NCI-H1105 (cell line): Measurements from ENCODE around the gene MCC.
"Not testable (repeated sequence)": the region's sequence is repeated elsewhere in the genome, so short reads cannot be mapped to it uniquely, and the experiment has no call there.

Source experiments
- DNase-seq: peaks from one replicate; lab custom pipeline; 2025; lab: John Stamatoyannopoulos, UW

MCC gene

DNA sequence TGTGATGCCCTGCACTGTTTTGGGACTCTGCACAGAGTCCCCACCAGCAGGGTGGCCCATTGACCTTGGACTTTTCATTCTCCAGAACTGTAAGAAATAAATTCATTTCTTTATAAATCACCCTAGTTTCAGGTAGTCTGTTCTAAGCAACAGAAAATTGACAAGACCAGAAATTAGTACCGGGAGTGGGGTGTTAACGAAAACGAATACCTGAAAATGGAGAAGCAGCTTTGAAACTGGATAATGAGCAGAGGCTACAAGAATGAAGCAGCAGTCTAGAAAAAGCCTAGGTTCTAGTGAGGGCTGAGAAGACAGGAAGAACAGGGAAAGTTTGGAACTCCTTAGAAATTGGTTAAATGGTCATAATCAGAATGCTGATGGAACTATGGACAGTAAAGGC lies 2.1 kb upstream of the MCC start:
- no peak for DNase-seq

DNA sequence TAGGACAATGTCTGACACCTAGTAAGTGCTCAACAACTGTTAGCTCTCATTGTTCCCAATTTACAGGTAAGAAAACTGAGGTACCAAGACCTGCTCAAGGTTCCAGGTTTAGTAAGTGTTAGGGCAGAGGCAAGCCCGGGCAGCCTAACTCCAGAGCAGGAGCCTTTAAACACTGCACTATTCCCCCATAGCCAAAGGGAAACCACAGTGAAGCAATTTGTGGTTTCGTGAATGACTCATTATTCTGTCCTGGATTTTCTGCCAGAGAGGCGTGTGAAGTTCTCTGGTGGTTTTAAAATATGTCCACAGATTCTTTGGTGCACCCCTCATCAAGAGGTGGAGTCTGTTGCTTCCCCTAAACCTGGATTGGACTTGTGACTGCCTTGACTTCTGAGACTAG lies 1.0 kb upstream of the MCC start:
- DNase-seq, result no peak

DNA sequence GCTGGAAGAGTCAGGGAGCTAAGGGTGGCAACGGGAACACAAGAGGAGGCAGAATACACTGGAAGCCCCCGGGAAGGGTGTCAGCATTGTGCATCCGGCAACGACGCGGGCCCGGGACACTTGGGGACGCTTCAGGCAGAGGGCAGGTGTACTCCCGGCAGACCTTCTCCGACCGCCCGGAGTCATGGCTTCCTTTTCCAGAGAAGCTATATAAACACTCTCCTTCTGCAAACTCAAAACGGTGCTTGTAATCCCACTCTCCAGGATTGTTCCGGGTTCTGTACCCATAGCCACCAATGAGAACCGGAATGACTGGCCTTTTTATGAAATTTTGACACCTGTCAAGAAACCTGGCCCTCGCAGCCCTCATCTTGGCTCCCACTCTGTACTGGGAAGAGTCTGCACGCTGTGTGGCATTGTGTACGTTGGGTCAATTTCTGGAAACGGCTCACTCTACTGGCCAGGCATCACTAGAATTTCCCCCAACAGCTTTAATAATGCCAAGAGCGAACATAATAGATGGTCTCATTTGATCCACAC lies 462 bp upstream of the MCC start:
- DNase-seq, result no peak

DNA sequence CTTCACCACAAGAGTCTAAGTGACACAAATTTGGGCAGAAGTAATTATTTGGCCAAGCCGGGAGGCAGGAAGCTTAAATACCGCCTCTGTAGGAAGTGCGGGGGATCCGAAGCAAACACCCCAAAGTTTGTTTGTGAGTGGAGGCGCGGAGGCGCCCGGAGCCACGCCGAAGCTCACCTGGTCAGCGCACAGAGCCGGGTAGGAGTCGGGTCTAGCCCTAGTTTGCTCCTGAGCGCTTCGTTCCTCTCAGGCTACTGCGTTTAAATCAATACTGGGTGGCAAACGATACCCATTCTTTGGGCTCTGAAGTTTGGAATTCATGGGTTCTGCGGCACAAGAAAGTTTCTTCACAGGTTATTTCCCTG lies 855 bp downstream of the MCC start:
- DNase-seq, result no peak

DNA sequence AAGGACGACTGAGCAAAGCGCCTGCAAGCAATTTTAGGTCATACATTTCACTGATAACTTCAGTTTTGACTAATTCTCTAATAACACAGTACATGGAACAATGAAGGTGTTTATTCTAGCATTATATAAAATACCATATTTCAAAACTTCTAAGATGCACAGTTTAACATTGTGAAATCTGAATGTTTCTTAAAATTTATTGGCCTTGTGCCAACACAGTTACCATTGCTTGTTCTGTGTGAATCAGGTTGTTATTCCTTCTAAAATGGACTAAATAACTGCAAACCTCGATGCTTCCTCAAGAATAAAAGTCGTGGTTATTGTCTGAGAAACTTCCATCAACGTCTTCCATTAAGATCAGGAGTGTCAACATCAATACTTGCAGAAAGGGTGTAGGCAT lies 8.0 kb downstream of the MCC start:
- DNase-seq, result no peak

DNA sequence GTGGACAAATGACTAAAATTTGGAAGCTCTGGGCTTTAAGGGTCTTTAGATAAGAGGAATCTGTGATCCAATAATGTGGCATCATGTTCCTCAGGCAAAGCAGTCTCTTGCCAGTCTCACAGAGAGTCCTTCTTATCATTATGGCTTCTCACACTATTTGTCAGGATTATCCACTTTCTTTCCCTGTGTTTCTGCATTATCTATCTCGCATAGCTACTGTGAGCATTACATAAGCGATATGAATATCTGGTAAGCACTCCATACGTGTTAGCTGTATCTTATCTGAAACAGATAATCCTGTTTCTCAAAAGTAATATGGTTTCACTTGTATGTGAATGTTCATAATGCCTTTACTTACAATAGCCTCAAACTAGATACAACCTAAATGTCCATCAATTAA lies 9.6 kb downstream of the MCC start:
- no peak for DNase-seq

DNA sequence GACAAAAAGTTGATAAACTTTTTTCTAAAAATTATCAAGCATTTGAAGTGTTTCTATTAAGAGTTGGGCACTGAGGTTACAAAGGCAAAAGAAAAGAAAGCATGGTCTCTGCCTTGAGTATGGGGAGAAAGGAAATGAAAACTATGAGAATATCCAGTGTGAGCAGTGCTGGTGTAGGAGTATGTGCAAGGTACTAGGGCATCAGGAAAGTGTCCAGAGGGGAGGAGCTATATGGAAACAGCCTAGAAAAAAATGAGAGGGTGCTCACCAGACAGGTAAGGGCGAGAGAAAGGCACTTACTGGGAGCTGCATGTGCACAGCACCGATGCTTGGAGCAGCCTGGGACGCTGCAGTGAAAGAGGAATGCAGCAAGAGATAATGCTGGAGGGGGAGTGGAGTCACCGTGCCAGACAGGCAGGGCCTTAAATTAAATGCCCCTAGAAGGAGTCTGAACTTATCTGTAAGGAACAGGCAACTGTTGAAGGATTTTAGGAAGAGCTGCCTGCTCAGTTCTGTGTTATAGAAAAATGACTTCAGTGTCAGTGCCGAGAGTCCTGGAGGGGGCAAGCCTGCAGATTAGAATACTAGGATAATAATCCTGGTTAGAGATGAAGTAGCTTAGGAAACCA lies 14.0 kb downstream of the MCC start:
- no peak for DNase-seq

DNA sequence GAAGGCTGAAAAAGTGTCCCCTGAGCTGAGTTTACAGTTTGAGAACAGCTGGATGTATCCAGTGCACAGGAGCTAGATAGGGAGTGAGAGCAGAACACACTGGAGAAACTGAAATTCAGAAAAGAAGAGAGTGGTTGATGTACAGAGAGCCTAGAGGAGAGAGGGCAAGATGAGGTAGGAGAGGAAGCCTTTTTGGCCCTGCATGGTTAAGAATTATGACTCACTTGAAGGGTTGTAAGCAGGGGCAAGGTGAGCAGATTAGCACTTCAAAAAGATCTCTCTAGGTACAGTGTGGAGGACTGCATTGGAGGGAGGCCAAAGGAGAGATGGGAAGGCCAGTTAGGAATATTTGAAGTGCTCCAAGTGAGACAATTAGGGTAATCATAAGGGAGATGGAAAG lies 25.2 kb downstream of the MCC start:
- no peak for DNase-seq

DNA sequence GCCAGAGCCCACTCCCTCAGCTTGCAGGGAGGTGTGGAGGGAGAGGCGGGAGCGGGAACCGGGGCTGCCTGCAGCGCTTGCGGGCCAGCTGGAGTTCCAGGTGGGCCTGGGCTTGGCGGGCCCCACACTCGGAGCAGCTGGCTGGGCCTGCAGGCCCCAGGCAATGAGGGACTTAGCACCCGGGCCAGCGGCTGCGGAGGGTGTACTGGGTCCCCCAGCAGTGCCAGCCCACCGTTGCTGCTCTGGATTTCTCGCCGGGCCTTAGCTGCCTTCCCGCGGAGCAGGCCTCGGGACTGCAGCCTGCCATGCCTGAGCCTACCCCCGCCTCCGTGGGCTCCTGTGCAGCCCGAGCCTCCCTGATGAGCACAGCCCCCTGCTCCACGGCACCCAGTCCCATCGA lies 31.1 kb downstream of the MCC start:
- DNase-seq, result not testable (repeated sequence)

DNA sequence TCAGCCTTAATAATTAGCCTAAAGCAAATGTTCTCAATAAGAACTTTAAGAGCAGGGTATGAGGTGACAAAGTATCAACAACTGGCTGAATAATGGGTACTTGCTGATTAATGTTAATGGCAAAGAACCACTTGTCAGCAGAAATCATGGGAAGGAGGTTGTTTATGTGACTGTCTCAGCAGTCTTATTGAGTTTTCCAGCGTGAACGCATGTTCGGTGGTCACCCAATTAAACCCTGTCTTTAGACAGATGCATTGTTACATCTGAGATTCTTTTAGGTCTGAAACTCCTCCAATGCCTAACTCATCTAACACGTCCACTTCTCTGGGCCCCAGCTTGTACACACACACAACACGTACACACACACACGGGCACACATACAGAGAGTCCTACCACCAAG lies 35.3 kb downstream of the MCC start:
- no peak for DNase-seq

DNA sequence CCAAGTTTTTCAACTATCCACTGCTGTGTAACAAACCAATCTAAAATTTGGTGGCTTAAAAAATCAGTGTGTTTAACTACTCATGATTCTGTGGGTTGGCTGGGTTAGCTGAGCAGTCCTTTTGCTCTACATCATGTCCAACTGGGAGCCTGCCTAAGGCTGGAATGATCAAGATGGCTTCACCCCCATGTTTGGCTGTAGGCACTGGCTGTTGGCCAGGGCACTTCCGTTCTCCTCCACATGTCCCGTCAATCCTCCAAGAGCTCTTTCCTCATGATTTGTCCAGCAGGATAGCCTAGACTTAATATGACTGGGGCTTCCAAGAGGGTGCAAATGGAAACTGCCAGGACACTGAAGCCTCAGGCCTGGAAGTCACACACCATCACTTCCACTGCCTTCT lies 36.5 kb downstream of the MCC start:
- no peak for DNase-seq

DNA sequence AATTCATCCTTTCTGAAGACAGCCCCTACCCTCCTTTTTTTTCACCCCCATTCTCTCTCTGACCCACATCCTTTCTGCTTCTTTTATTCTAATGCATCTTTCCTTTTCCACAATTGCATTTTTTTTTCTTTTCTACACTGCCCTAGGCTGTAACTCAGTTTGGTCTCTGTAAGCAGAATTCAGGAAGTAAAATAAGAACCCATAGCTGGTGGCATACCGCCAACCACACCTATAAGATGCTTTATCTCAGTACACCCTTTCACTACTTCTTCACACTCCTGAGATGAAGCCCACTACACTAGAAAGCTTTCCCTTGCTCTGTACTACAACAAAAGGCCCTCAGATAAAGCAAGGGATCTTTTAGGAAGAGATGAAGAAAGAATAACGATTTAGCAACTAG lies 37.3 kb downstream of the MCC start:
- no peak for DNase-seq

DNA sequence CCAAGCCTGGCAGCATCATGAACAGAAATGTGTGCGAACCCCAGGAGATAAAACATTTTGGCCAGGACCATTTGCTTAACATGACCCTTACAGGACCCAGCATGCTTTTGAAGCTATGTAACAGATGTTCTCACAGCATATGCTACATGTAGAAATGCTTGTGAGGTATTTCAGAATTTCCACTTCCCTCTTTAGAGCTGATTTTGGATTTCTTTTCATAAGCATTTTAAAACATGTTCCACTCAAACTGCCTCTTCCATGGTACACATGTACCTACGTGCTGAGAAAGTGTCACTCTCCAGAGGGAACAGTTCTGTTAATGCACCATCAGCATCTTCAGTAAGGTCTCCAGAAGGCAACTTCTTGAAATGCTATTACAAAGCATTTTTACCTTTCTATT lies 37.8 kb downstream of the MCC start:
- no peak for DNase-seq

DNA sequence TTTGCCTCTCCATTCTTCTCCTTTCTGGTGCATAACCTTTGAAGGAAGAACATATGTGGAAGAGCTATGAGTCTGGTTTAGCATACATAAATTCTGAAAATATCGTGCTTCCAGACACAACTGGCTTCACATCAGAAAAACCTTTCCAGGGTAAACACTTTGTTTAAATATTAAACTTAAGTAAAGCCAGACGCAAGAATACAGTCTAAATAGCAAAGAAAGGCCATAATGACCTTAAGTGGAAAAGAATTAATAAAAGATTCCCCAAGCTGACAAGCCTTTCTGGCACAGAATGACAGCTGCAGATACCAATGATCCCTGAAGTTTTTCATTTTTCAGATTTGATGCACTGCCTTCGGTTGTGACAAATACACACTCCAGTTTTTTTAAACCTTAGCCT lies 40.0 kb downstream of the MCC start:
- no peak for DNase-seq

DNA sequence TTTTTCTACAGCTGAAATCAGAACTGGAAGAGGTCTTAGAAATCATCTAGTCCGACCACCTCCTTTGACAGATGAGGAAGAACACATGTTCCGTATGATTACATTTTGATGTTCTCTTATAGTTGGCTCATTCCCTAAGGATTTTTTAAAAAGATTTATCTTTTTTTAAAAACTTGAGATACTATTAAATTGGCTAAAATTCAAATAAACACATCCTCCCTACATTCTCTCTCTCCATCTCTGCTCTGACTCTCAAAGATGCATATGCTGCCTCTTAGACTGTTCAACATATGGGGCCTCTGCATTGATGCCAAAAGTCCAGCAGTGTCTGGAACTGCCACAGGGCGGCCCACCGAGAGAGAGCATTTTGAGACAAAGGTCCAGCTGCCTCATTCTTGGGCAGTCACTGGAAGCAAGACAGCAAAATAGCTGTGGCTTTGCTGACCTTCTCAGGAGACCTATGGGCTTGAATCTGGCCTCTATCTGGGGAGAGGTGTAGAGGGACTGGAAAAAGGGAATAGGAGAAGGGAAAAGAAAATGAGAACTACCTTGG lies 40.7 kb downstream of the MCC start:
- DNase-seq, result no peak

DNA sequence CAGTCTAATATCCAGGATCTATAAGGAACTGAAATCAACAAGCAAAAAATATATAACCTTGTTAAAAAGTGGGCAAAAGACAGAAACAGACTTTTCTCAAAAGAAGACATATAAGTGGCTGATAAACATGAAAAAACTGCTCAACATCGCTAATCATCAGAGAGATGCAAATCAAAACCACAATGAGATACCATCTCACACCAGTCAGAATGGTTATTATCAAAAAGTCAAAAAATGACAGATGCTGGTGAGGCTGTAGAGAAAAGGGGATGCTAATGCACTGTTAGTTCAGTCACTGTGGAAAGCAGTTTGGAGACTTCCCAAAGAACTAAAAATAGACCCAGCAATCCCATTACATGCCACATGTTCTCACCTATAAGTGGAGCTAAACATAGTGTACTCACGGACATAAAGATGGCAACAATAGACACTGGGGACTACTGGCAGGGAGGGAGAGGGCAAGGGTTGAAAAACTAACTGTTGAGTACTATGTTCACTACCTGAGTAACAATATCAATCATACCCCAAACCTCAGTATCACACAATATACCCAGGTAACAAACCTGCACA lies 41.8 kb downstream of the MCC start:
- no peak for DNase-seq

DNA sequence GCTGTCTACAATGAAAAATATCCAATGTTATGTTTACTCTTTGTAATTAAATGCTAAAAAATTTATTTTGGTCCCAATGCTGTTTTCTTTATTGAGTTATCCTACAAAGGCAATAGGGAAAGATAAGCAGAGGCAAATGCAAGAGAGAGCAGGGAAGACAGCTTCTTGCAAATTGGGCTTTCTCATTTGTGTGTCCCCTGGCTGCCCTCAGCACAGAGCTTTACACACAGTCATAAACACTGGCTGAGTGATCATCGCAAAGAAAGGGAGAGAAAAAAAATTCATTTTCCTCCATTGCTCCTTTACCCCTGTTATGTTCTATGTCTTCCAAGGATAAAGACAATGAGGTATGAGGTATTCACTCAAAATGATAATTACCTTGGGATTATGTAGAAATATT lies 51.1 kb downstream of the MCC start:
- DNase-seq, result no peak

DNA sequence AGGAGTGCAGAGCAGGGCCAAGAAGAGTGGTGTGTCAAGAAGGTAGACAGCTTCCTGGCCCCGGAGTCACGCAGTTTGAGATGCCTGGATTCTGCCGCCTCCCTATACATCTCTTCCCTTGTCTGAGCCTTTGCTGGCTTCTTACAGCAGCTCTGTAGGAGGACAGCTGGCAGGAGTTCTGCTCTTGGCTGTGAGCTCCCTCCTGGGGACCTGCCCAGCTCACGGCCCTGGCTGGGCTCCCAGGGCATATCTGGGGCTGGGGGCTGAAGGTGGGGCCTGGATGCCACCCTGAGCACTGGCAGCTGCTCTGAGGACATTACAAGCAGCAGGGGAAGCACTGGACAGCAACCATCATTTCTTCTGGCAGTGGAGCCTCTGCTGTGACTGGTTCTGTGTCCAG lies 52.7 kb downstream of the MCC start:
- no peak for DNase-seq

DNA sequence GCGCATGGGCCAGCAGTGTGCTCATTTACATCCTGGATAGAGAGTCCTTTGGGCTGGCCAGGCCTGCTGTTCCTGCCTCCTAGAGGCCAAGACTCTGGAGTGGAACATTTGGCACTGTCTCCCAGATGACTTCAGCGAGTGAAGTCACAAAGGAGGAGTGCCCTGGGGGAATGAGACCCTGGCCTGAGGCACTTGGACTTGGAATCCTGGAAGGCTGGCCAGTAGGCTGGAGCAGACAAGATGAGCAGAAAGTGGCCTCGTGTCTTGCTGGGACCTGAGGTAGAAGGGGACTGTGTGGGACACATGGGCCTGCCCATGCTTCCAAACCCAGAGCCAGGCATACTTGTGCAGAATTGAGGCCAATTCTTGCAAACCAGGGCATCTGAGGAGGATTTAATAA lies 53.4 kb downstream of the MCC start, which contains the start of gene TSSK1B:
Gene TSSK1B, minus strand, starts transcription at position 101 of the 400 bp plus-strand sequence. CDS start 150 bp downstream, outside the sequence.
- DNase-seq, result no peak

DNA sequence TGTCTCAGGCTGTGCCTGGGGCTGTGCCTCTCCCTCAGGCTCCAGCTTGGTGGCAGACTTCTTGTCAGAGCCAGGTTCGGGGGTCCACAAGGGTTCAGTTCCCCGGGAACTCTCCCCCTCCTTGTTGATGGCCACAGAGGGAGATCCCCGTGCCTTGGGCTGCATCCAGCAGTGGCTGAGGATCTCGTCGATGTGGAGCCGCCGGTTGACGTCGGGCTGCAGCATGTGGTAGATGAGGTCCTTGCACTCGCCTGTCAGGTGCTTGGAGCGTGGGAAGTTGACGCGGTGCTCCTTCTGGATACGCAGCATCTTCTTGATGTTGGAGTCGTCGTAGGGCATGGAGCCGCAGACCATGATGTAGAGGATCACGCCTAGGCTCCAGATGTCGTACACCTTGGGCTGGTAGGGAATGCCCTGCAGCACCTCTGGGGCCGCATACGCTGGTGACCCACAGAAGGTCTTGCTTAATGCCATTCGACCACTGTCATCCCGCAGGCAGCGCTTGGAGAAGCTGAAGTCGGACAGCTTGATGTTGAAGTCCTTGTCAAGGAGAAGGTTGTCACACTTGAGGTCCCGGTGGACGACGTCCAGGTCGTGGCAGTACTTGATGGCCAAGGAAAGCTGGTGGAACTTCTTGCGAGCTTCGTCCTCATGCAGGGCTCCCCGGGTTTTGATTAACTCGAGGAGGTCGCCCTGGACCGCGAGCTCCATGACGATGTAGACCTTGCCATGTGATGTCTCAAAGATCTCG lies 54.2 kb downstream of the MCC start:
- DNase-seq, result no peak

DNA sequence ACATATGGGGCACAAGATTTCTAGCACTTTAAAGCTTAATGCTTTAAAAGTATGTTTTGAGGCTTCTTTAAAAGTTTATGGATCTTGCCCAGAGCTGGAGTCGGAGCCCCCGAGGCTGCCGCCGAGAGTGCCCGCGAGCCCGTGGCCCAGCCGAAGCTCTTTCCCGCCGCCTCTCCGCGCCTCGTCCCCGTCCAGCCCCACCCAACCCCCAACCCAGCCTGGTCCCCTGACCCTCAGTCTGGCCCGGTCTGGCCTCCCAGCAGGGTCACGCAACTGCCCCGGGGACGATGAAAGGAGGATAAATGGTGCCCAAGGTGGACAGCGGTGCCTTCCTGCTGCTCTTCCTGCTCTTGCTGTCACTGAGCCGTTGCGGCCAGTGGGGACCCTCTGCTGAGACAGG lies 55.2 kb downstream of the MCC start:
- DNase-seq, result no peak

DNA sequence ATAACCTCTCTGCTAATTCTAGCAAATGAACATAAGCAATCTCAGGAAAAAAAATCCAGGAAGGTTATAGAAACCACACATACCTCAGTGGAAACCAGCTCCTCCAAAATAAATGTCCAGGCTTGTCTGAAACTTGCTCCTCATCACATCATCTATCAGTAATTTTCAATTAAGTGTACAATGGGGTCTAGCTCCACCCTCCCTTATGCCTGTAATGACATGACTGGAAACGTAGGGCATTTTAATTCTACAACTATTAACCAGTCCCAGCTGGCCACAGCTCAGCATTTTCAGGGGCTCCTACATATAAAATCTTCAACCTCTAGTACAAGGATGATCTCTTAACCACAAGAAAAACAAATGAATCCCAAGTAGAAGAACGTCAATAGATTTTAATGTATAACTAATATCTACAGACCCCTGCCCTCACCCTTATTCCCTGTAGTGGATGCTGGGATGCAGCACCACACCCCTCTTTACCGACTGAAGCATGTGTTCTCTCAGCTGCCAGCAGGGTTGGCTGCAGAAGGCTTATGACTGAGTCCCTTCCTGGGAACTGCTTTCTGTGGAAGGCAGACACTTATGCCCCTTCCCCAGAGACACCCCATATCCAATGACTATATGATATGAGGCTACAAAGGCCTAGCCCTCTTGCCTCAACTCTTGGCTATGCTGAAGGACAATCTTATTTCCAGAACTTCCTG lies 60.2 kb downstream of the MCC start:
- DNase-seq, result no peak

DNA sequence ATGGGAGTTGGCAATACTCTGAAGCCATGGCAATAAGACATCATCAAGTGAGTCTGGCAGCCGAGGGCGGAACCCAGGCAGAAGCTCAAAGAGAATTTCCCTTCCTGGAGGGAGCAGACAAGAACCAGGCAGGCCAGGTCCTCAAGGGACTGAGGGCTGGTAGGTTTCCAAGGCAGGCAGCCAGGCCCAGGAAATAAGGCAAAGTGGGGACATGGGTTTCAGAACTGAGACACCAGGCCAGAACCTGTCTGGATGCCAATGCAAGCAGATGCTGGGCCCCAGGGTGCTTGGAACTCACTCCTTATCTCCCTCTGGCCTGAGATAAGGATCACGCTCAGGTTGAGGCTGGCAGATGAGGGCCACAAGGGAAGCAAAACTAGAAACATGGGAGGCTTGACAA lies 62.3 kb downstream of the MCC start:
- no peak for DNase-seq
